AG04449 (cell line): ENCODE data around the gene CDC20.

ENCODE experiments used
- CTCF ChIA-PET: fragments of 350-600 bp; formaldehyde crosslinking; extraction: SDS; loops from one replicate; lab custom pipeline; 2021; ENCODE audit warnings: antibody characterized with exemption; lab: Yijun Ruan, JAX
- POLR2A ChIA-PET: fragments of 400-600, 350-600 bp; formaldehyde crosslinking; extraction: SDS; loops from one replicate; lab custom pipeline; 2020; ENCODE audit warnings: antibody characterized with exemption, inconsistent platforms; lab: Yijun Ruan, JAX
- DNase-seq: peaks from one replicate; pipeline ENCODE4 v3.0.0-alpha.2; 2010; ENCODE audit warnings: low read depth, low spot score
- H3K4me3 ChIP-seq: 2 replicates; pipeline ENCODE4 v1.5.1; 2011; ENCODE audit warnings: low read depth, mild to moderate bottlenecking, control low read depth, low read length
- TF ChIP-seq, protein P1 (sequence below): IDR thresholded peaks from one replicate; pipeline ENCODE4 v1.5.1; 2011; ENCODE audit warnings: mild to moderate bottlenecking, moderate library complexity, low read length, control low read depth, inconsistent platforms; ENCODE audit not compliant: insufficient read depth; ENCODE audit errors: missing control alignments

The CDC20 gene

DNA sequence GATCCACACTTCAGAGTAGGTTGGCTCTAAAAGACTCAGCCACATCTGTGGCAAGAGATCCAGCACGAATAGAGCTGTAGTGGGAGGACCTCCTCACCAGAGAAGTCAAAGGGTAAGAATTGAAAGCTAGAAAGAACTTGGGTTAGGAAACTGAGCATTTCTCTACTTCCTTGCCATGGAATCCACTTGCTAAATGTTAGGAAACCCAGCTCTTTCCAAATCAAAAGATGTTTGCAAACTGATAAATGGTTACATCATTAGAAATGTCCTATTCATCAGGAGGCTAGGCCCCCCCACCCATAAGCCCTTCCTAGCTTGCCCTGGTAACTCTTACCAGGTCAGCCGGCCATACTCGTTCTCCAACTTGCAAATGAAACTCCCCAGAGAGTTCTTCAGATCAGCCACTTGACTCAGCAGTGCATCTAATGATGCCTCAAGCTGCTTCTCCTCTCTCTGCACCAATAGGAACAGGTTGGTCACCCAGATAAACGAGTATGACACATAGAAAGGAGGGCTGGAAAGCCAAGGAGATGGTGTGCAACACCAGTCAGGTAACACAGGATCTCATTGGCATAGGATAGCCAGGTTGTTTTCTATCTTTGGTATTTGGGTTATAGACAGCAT, 29.3 kb downstream of the CDC20 start:
- TF ChIP-seq, protein P1, sequence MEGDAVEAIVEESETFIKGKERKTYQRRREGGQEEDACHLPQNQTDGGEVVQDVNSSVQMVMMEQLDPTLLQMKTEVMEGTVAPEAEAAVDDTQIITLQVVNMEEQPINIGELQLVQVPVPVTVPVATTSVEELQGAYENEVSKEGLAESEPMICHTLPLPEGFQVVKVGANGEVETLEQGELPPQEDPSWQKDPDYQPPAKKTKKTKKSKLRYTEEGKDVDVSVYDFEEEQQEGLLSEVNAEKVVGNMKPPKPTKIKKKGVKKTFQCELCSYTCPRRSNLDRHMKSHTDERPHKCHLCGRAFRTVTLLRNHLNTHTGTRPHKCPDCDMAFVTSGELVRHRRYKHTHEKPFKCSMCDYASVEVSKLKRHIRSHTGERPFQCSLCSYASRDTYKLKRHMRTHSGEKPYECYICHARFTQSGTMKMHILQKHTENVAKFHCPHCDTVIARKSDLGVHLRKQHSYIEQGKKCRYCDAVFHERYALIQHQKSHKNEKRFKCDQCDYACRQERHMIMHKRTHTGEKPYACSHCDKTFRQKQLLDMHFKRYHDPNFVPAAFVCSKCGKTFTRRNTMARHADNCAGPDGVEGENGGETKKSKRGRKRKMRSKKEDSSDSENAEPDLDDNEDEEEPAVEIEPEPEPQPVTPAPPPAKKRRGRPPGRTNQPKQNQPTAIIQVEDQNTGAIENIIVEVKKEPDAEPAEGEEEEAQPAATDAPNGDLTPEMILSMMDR: no peak
- peak overlapping the region; percentile 98 for H3K4me3 ChIP-seq
- no peak for DNase-seq
- CTCF ChIA-PET: interaction anchor here (0.9 to 4.5 kb wide), 5 partner anchors 10 to 161 kb away, joined by 3 to 32 read pairs (median 4); no protein-coding TSS in a partner anchor
- POLR2A ChIA-PET: interaction anchor here (0.6 to 1.8 kb wide), 3 partner anchors 10 to 383 kb away, joined by 3 to 8 read pairs (median 8); partner anchors contain the start of gene ELOVL1

DNA sequence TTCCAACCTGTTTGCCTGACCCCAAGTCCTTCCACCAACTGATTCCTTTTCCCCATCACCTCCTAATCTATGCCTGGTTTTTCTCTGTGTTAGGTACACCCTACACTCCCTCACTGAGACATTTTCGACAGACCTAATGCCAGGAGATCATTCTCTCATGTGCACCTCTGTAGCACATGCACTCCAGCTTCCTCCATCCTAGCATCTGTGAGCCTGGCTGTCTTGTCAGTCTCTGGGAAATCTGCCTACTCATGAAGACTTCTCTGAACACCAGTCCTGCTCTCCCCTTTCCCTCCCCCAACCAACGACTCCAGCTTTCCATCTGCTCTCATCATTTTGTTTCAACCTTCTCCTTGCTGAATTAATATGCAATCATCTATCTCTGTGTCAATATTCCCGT, 29.8 kb downstream of the CDC20 start:
- ChIA-PET CTCF (interaction anchor here (0.9 to 4.5 kb wide), 5 partner anchors 8 to 162 kb away, joined by 3 to 32 read pairs (median 3); no protein-coding TSS in a partner anchor), POLR2A (interaction anchor here (0.6 to 1.8 kb wide), 6 partner anchors 10 to 383 kb away, joined by 3 to 8 read pairs (median 6); partner anchors contain the start of gene ELOVL1)
- H3K4me3 ChIP-seq: peak overlapping the region; percentile 98
- TF ChIP-seq, protein P1: no peak
- no peak for DNase-seq

DNA sequence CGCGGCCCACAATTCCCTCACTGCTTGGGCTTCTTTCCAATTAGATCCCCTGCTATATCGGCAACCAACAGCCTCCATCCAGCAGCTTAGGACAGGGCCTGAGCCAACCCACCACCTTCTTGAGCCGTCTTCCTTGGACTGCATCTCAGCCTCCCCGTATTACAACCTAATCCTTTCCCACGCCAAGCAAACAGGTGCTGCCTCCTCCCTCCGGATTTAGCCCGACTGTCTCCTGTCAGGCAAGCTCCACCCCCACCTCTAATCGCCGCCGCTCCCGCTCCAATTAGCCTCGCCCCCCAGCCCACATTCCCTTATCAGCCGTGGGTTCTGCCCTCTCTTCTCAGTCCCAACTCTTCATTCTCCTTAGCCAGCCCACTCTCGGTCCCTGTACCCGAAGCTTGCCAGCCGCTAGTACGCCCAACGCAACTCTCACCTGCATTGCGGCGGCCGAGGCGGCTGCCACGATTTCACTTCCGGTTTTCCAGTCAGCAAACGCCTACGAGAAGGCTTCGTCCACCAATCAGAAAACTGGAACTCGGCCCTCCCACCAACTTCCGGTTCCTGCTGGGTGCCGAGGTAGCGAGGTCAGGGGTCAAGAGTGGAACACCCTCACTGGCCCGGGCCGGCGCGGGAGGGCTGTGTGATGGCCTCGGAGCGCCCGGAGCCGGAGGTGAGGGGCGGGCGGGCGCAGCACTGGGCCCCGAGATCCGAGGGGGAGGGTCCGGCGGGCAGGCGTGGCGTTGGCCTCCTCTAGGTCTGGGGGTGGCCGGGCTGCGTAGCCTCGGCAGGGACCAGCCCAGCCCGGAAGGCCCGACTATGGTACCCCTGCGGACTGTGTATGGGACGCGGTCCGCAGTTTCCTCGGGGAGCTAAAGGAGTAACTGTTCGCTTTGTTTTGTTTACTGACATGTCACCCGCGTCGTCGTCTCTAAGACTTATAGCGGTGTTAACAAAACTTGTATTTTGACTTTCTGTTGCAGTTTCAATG, 30.8 kb downstream of the CDC20 start, which contains the start of the genes MED8 and SZT2:
Gene MED8 (minus strand): TSS at position 475 of the 988 bp plus-strand sequence. CDS start 36 bp downstream, at position 439.
Gene SZT2 (plus strand): TSS at position 574 of the 988 bp plus-strand sequence. CDS start 70 bp downstream, at position 644.
- peak within 1 kb of the TSS; percentile 98 for H3K4me3 ChIP-seq
- POLR2A ChIA-PET: interaction anchor here (0.7 to 1.8 kb wide), 7 partner anchors 11 to 160 kb away, joined by 3 to 8 read pairs (median 6); partner anchors contain the start of gene ELOVL1
- DNase-seq: peak; percentile 40
- CTCF ChIA-PET: interaction anchor here (0.8 to 4.5 kb wide), 12 partner anchors 9 to 165 kb away, joined by 3 to 32 read pairs (median 4); no protein-coding TSS in a partner anchor
- TF ChIP-seq, protein P1: no peak

DNA sequence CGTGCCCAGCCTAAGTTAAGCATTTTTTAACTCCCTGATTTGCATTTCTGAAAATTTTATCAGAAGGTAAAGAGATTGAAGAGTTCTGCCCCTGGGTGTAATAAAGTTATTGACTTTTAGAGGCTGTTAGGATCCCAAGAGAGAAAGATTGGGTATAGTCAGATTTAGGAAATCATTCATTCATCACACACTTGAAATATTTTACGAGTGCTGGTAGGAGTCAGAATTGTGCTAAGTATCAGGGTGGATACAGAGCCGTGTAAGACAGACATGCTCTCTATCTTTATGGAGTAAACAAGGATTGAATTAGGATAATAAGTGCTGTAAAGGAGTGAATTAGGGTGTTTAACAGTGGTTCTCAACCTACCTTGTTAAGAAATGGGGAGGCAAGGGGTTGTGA, 33.9 kb downstream of the CDC20 start:
- no peak overlapping the region for H3K4me3 ChIP-seq
- ChIA-PET CTCF (no interaction called here), POLR2A (interaction anchor here (0.7 kb wide), 1 partner anchor 436 kb away, joined by 4 read pairs; no protein-coding TSS in a partner anchor)
- no peak for DNase-seq
- TF ChIP-seq, protein P1: no peak

DNA sequence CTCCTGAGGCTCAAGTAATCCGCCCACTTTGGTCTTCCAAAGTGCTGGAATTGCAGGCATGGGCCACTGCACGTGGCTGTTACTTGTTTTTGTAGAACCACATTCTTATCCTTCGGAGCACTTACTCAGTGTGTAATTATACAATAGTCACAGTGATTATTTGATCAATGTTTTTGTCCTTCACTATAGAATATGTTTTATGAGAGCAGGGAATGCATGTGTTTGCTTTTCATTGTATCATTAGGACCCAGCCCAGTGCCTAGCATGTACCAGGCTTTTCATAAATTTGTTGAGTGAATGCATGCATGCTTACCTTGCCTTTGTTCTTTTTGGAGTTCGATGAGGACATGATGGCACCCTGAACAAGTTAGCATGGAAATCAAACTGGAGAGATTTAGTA, 36.7 kb downstream of the CDC20 start:
- ChIA-PET POLR2A (no interaction called here), CTCF (interaction anchor here (1.2 to 1.3 kb wide), 2 partner anchors 19 to 156 kb away, joined by 3 to 6 read pairs; no protein-coding TSS in a partner anchor)
- TF ChIP-seq, protein P1: no peak
- no peak overlapping the region for H3K4me3 ChIP-seq
- DNase-seq: no peak
